NCI-H1048 (cell line): ENCODE measurements around the gene FRS3.

Source experiments
- DNase-seq: peaks from one replicate; lab custom pipeline; 2025; lab: John Stamatoyannopoulos, UW

Gene FRS3

DNA sequence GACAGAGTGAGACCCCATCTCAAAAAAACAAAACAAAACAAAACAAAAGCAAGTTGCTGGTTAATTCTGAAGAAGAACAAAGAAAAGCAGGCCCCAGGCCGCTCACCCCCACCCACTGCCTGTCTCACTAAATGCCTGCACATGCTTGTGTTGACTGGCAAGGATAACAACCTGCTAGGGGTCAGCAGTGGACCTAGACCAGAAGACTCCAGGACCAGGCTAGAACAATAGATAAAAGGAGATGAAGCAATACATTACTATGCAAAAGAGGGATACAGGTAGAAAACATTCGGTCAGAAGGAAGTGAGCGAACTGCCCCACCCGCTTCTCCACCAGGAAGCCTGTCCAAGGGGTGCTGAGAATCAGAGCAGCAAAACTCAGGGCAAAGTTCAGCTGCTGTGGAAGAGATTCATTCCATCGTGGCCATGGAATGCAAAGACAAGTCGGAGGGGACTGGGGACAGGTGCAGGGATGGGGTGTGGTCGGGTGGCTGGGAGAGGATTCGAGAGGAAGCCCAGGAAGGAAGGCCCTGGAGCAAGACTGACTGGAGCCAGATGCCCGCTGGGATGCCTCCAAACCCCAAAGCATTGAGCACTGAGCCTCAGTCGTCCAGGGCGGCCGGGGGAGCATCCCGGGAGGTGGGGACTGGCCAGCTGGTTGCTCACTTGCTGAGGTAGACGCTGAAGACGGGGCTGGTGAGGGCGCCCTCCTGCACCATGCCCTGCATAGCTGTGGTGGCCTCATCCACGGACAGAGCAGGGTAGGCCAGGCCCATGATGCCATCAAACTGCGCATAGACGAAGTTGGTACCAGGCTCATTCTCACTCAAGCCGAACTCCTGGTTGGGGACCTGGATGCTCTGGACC is 37.8 kb downstream of the FRS3 start:
- no peak for DNase-seq

DNA sequence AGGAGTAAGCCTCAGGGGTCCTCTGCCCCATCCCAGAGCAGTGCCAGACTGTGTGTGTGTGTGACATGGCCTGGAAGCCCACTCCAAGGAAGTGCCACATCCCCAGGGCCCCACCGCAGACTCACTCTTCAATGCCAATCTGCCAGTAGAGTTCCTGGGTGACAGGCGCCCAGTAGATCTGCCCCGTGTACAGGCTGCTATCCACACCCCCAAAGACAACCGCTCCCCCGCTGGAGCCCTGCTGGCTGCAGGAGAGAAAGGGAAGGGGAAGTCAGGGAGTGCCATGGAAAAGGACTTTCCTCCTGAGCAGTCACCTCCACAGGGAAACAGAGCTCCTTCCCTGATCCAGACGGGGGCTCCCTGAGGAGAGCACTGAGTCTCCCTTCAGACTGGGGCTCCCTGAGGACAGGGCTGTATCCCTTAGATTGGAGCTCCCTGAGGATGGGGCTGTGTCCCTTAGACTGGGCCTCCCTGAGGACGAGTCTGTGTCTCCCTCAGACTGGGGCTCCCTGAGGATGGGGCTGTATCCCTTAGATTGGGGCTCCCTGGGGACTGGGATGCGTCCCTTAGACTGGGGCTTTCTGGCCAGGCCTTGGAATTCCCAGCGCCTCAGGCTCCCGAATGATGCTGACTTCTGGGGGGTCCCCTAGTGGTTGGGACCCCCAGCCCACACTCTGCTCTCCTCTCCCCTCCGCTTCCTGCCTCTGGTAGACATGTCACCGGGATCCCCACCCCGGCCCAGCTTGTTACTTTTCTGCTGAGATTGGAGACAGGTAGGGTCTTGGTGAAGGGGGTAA is 39.1 kb downstream of the FRS3 start:
- no peak for DNase-seq

DNA sequence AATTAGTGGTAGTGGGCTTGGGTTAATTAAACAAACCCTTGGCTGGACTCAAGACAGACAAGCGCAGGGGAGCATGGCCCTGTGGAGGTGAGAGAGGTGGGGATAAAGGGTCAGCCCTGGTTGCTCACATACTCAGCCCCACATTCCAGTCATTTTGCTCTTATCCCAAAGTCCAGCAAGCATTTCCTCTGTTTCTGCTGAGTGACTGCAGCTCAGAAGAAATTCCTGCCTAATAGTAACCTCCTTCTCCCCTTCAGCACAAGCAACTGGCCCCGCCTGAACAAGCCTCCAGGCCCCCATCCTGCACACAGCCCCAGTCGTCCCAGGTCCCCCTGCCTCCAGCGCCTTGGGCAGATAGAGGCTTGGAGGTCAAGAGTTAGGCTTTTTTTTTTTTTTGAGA is 40.7 kb downstream of the FRS3 start:
- no peak for DNase-seq

DNA sequence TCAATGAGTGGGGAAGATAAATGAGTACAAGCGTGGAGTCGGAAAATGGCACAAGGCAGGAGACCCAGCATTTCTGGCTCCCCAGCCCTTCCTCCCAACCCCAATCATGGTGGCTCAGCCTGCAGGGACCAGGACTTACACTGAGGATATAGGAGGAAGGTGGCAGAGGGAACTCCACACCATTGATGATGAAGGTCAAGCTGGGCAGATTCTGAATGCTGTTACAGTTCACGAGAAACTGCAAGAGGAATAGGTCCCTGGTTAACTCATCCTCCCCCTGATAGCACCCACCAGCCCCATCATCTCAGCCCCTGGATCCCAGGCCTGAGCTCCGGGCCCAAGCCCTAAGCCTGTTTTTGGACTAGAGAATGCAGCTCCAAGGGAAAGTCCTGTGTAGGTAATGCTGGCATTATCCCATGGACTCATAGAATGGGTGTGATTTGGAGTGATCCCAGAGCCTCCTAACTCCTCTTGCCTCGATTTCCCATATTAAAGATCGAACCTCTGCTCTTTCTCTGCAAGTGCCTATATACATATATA is 42.0 kb downstream of the FRS3 start:
- no peak for DNase-seq

DNA sequence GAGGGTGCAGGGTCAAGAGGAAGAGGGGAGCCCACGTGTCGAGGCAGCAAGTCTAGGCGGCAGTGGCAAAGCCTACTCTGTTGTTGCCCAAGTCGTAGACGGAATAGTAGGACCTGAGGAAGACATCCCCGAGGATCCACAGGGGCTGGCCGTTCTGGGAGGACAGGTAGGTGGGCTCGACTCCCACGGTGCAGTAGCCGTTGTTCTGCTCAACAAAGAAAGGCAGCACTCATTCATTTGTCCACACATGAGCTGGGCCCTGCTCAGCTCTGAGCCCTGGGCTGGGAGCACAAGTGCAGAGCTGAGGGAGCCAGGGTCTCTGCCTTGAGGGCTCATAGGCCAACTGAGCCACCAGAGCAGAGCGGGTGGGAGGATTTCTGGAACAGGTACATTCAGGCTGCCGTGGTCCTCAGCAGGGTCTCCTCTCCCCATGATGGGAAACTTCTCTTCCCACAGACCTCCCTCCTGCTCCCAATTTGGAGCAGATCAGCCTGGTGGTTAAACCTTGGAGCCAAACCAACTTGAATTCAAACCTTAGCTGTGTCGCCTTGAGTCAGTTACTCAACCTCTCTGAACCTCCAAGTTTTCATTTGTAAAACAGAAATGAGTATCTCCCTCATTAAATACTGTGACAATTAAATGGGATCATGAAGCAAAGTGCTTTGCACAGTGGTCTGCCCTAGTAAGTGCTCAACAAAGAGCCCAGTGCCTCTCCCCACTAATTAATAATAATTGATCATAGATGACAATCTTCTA is 42.7 kb downstream of the FRS3 start:
- no peak for DNase-seq

DNA sequence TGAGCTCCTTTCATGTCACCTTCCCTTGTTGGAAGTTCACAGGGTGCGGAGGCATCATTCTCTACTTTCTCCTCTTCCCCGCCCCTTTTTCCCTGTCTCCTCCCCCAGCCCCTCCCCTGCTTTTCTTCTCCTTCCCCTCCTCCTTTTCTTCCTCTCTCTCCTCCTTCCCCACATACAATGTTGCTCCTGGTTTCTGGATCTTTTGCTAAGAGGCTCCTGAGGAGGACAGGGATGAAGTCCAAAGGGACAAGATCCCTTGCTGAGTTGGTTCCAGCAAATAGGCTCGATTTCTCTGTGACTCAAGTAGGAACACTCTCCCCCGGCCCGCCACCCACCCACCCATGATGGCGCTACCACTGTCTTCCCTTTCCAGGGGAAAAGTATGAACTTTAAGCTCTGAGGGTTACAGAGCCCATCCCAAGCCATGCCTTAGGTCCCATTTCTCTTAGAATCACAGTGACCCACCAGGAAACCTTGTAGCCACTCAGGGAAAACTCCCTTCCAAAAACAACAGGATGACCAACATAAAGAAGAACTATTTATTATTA is 43.4 kb downstream of the FRS3 start:
- no peak for DNase-seq

DNA sequence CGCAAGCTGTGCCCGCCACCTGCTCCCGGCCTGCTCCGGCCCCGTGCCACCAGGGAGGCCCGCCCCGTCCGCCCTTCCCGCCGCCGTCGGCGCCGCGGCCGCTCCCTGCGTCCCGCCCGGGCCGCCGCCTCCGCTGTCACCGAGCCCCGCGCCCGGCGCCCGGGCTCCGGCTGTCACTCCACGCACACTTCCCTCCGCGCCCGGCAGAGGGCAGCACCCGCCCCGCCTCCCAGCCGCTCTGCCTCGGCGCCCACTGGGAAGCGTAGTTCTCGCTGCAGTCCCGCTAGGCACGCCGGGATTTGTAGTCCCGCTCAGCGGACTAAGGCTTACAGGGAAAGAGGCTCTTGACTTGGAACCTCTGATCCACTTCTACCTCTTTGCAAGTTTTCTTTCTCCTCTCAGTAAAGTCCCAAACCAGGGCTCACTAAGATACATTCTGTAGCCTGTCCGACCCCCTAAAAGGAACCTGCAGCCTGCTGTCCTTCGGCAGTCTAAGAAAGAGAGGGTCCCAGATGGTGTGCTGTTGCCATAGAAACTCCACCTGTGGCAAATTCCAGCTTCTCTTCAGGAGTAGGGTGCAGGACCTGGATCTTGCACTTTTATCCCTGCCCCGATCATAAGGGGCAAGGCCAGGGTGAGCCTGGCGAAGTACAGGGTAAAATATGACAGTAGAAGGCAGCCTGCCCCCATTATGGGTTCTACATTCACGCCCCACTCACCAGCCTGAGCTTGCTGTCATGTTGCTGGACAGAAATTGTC is 44.1 kb downstream of the FRS3 start, which contains the start of gene TFEB:
TFEB (minus strand) TSS at position 182 of the 759 bp plus-strand sequence. CDS start 44,395 bp downstream, outside the sequence.
- DNase-seq = peak; percentile 79

DNA sequence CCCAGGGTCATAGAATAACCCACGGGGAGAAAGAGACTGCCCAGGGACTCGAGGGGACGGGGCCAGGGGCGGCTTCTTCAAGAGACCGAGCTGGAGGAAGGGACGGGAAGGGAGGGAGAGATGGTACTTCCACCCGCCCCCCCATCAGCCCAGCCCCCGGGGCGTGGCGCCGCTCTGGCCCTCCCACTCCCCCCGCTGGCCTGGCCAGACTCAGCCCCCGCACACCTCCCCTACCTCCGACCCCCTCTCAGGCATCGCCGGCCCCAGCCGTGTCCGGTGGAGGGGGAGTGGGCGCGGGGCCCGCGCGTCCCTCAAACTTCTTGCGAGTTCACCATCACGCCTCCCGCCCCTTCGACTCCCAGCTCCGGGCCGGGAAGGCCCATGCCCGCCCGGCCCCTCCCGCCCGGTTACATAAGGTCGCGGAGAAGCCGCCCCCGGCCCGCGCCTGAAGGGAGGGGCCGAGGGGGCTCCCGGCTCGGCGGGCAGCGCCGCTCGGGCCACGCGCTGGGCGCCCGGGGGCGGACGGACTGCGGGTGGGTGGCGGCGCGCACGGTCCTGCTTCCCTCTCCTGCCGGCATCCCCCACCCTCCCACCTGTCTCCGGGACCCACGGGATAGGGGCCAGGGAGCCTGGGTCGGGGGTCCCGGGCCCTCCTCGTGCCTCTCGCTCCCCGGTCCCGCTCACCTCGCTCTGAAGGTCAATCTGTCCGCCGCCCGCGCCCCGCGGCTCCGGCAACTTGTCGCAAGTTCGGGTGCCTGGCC is 44.9 kb downstream of the FRS3 start:
- DNase-seq = peak; percentile 29

DNA sequence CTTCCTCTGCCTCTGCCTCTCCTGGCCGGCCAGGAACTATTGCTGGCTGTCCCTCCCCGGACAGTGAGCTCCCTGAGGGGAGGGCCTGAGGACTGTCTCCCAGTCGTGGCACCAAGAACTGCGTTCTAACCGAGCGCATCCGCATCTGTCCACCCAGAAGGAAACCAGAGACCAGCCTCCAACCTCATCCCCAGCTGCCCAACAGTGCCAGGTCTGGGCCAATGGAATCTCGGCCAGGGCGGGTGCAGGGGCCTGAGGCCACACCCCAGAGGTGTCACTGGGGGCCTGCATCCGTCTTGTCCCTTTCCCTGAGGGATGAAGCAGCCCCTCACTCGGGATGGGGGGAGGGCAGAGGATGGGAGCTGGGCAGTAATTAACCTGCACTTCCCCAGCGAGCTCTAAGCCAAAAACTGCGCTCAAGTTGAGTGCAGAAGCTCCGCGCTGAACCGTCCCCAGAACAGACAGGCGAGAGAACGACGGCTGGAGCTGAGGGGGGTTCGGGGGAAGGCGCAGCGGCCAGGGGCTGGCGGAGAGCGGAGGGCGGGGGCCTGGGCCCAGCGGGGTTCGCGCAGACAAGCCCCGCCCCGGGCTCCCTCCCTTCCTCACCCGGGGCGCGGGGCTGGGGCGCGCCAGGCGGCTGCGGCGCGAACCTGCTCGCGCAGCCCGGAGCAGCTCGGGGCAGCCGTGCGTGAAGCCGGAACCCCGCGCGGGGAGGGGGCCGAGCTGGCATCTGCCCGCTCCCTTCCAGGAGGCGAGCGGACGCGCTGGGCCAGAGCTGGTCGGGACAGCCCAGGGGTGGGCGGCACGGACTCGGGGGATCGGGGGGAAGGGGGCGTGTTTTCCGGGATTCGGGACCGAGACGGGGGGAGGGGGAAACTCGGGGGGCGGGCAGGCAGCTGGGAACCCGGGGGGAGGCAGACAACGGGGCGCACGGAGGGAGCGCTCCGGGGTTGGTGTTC is 45.7 kb downstream of the FRS3 start:
- no peak for DNase-seq

DNA sequence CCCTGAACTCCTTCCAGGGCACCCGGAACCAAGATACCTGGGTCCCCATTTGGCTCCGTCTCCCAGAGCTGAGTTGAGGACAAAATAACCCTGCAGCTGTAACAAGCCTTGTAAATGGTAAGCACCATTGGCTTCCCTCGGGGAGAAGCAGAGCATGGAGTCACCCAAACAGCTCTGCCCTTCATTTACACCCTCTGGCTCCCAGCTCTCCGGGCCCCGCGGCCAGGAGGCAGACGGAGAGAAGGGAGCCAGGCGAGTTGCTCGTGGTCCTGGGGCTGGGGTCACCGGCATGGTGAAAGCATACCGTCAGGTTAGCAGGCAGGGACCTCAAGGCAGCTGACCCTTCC is 46.4 kb downstream of the FRS3 start:
- no peak for DNase-seq

DNA sequence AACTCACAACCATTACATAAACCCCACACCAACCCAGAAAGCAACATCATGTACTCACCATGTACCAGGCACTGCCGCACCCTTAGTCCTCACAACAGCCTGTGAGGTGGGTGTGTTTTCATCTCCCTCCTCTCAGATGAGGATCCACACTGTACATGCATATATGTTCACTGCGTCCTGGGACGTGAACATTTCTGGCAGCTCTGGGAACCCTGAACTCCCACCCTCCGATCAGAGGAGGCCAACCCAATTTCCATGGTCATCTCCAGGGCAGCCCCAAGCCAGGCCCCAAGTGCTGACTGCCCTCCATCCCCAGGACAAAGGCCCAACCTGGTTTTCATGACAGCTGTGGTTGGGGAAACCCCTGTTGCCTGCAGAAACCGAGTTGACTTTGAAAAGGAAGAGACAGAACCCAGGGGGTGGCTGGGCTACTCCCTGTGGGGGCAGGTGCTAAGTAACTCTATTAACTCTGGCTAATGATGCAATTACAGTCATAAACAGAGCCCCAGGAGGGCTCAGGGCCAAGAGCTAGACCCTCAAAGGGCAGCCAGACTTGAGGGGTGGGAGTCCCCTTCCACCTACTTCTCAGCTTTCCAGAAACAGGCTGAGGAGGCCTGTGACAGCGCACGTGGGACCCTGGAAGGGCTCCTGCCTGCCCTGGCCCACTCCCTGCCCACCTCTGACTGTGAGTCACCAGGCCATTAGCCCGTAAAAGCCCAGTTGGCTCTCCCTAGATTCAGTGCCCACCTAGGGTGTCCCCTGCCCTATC is 46.9 kb downstream of the FRS3 start:
- DNase-seq = no peak

DNA sequence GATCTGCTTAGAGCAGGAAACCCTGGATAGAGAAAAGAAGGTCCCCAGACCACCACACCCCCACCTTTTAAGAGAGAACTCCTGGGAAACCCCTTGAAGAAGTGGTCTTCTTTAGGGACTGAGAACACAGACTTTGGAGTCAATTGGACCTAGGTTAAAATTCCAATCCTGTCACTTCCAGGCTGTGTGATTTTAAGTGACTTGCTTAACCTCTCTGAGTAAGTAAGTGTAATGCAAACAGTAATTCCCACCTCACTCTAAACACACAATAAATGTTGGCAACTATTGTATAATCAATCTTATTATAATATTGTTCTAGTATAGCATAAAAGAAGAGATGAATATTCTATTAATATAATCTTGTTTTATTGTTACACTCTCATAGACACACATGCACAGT is 47.6 kb downstream of the FRS3 start:
- no peak for DNase-seq

DNA sequence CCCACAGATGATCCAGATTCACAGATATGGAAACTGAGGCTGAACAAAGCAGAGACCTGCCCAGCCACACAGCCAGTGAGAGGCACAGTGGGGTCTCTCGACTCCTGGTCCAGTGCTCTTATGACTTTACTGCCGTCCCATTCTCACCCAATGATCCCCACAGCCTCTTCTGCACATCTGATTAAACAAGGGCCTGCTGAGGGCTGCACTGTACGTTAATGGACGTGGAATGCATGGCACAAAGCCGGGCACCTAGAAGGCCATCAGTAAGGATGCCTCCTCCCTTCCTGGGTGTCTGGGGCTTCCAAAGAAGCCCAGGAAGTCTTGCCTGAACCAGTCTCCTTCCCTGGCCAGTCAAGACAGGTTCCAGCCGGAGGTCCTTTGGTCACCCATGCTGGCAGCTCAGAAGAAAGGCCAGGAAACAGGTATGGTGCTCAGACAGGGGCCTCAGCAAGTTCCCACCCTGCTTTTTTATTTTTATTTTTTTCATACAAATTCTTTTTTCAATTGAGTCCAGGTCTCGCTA is 48.1 kb downstream of the FRS3 start:
- DNase-seq = no peak

DNA sequence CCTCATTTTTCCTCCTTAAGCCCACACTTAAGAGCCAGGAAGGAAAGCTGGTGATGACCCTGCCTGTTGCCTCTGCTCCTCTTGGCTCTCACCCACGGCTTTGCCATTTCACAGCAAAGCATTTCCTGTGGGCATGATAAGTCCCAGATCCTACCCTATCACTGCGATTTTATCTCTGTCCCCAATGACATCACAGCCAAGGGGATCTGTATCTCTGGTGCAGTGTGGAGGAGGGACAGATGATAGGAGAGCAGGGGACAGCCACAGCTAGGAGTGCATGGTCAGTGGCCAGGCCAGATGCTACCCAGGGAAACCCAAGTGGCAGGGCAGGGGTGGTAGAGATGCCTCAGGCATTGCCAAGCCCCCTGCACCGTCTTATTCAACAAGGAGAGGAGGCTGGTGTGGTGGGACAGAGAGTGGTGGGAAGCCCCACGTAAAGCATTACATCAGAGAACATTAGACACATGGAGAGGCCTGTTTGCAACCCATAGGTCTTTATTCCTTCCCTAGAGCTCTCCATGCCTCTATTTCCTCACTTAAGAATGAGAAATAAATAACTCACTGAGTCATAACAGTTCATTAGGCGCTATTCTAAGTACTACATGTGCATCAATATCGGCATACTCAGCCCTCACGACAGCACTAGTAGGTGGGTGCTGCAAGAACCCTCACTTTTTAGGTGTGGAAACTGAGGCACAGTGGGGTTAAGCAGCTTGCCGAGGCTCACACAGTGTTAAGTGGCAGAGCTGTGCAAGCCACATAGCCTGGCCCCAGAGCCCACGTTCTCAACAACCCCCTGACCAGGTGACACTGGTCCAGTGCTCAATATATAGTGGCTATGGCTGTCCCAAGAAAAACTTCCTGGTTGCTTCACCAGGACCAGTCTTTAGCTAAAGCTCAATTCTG is 48.9 kb downstream of the FRS3 start:
- DNase-seq = no peak

DNA sequence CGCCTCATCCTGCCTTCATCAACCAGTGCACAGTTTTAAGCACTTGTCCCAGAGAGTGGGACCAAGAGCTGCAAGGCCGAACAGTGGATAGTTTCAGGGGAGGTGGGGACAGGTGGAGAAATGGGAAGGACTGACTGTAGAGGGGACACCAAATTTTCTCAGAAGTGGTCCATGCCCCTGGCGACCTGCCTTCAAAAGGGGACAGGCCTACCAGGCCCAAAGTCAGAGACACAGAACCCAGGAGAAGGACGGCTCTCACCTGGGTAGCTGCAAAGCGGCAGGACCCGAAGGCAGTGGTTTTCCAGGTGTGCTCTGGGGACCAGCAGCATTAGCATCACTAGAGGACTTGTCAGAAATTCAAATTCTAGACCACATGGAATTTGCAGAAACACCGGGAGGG is 50.1 kb downstream of the FRS3 start:
- DNase-seq = no peak

DNA sequence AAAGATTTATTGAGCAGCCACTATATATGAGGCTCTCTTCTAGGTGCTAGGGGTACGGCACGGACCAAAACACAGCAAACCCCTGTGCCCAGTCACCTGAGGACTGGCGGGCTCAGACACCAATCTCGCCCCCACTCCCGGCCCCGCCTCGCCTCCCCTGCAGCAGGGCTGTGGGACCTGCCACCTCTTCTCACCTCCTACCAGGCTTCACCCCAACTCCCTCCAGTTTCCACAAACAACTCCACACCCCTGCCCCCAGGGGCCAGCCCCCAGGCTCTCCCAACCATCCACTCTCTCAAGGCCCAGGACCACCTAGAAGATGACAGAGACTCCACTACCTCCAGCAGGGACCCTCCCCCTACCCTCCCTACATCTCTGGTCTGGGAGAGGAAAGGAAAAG is 50.7 kb downstream of the FRS3 start:
- DNase-seq = no peak
